OCI-LY1 (cell line): ENCODE data around the gene LAMC2.

Experiments used
- CTCF ChIP-seq: fragments of 200-600 bp; sonication (generic), shearing (Covaris generic); IDR thresholded peaks from 2 replicates; pipeline ENCODE4 v1.5.1; 2017; ENCODE audit warnings: mild to moderate bottlenecking, antibody characterized with exemption, low read length, moderate library complexity, mixed read lengths
- EZH2 ChIP-seq: fragments of 200-600 bp; sonication (generic), shearing (Covaris generic); IDR thresholded peaks from 2 replicates; pipeline ENCODE4 v1.8.0; 2017; ENCODE audit warnings: borderline replicate concordance, mixed run types, mild to moderate bottlenecking, antibody characterized with exemption, low read length, moderate library complexity, mixed read lengths

- TF ChIP-seq CTCF = no peak
- TF ChIP-seq EZH2 = no peak
These were observed 54.4 kb downstream of the LAMC2 start for GRCh38 chr1:183240526-183240825.
